Retinal pigment epithelial cell (primary cell): ENCODE measurements around the gene INTU.

Experiments used
- DNase-seq: peaks from one replicate; pipeline ENCODE4 v3.0.0-alpha.2; 2010; ENCODE audit warnings: low read depth
- H3K4me3 ChIP-seq: 2 replicates; pipeline ENCODE4 v1.5.1; 2011; ENCODE audit warnings: mild to moderate bottlenecking, low read length, control low read depth, moderate library complexity
- TF ChIP-seq, protein P1 (sequence below): conservative IDR thresholded peaks from 2 replicates; pipeline ENCODE4 v1.5.1; 2011; ENCODE audit warnings: low read depth, low read length, control low read depth, inconsistent platforms

Gene INTU

DNA sequence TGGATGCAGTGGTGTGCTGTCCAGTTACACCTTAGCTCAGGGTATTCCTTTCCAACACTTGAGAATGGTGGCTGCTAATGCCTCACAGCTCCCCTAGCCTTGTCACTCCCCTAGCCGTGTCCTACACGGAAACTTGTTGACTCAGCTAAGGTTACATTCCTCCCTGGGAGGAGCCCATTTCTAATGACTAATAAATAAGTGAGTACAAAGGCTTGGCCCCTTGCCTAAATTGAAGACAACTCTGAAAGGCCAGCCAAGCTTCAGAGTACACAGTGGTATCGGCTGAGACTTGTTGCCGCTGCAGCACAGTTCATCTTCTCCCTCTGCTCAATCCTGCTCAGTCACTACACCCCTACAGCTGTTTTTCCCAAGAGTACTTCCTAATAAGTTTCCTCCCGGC lies 76.2 kb downstream of the INTU start:
- peak; percentile 71 for DNase-seq
- TF ChIP-seq, protein P1, sequence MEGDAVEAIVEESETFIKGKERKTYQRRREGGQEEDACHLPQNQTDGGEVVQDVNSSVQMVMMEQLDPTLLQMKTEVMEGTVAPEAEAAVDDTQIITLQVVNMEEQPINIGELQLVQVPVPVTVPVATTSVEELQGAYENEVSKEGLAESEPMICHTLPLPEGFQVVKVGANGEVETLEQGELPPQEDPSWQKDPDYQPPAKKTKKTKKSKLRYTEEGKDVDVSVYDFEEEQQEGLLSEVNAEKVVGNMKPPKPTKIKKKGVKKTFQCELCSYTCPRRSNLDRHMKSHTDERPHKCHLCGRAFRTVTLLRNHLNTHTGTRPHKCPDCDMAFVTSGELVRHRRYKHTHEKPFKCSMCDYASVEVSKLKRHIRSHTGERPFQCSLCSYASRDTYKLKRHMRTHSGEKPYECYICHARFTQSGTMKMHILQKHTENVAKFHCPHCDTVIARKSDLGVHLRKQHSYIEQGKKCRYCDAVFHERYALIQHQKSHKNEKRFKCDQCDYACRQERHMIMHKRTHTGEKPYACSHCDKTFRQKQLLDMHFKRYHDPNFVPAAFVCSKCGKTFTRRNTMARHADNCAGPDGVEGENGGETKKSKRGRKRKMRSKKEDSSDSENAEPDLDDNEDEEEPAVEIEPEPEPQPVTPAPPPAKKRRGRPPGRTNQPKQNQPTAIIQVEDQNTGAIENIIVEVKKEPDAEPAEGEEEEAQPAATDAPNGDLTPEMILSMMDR, result no peak
- no peak overlapping the region for H3K4me3 ChIP-seq

DNA sequence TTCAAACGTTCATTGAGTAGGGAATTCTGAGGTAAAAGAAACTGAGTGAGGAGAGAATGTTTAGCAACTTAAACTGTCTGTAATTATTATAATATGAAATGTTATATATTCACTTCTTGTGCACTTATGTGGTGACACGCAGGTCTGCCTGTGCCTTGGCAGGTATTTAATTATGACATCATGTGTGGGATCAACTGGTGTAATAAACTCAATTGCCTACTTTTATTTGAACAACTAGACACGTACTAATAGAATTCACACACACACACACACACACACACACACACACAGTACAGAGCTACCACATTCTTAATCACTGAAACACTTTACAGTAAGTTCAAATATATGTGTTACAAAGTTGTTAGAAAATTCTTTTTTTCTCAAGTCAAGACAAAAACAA lies 76.7 kb downstream of the INTU start:
- DNase-seq, result no peak
- no peak overlapping the region for H3K4me3 ChIP-seq
- TF ChIP-seq, protein P1, result no peak

DNA sequence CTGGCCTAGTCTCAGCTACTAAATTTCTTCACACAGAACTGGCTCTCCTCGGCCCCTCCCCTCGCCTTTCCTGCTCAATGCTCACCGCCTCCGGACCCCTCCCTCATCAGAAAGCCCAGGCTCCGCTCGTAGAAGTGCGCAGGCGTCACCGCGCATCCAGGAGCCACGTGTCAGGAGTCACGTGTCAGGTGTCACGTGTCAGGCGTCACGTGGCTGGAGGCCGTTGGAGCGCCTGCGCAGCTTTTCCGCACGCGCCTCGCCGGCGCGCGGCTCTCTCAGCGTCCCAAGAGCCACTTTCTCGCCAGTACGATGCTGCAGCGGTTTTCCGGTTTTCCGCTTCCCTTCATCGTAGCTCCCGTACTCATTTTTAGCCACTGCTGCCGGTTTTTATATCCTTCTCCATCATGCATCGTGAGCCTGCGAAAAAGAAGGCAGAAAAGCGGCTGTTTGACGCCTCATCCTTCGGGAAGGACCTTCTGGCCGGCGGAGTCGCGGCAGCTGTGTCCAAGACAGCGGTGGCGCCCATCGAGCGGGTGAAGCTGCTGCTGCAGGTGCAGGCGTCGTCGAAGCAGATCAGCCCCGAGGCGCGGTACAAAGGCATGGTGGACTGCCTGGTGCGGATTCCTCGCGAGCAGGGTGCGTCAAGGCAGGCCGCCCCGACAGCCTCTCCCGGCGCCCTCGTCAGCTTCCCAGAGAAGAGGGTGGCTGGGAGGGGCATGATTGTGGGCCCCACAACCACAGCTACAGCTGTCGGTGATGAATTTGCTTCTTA lies 97.6 kb downstream of the INTU start, which contains the start of gene SLC25A31:
Gene SLC25A31, plus strand, starts transcription at position 259 of the 772 bp plus-strand sequence. Its CDS starts 146 bp downstream, at position 405.
- no peak for DNase-seq
- H3K4me3 ChIP-seq, result no peak within 1 kb of the TSS
- TF ChIP-seq, protein P1, result no peak

DNA sequence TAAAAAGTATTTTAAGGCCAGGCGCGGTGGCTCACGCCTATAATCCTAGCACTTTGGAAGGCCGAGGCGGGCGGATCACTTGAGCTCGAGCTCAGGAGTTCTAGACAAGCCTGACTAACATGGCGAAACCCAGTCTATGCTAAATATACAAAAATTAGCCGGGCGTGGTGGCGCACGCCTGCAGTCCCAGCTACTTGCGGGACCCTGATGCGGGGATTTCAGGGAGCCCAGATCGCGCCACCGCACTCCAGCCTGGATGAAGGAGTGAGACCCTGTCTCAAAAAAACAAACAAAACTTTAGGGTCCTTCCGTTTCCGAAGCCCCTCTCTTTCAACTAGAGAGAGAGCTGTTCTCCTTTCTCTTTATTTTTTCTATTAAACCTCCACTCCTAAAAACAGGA lies 98.6 kb downstream of the INTU start:
- no peak overlapping the region for H3K4me3 ChIP-seq
- TF ChIP-seq, protein P1, result no peak
- DNase-seq, result no peak

DNA sequence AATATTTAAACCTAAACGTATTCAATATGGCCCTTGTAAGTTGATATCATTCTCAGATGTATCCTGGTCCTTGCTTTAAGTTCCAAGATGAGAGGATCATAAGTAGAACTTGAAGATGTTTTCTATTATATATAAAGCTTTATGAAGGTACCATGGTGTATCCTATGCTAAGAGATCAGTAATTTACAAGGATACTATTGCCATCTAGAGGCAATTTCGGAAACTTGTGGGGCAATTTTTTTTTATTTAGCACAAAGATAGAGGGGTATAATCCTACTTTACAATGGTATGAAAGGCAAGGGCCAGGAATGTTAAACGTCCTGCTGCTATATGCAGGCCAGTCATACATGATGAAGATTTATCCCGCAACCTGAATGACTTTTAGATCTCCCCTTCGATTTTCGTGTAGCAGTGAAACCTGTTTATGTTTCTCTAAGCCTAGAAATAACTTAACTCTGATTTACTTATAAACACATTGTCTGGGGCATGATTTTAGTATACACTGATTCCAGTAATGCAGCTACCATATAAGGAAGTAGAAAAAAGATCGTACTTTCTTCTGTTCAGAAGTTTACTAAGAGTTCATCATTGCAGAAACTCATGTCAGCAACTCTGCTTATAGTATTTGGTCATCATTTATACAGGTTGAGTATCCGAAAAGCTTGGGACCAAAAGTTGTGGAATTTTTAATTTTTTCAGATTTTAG lies 100.0 kb downstream of the INTU start:
- DNase-seq, result peak; percentile 25
- H3K4me3 ChIP-seq, result no peak overlapping the region
- TF ChIP-seq, protein P1, result peak; percentile 57

DNA sequence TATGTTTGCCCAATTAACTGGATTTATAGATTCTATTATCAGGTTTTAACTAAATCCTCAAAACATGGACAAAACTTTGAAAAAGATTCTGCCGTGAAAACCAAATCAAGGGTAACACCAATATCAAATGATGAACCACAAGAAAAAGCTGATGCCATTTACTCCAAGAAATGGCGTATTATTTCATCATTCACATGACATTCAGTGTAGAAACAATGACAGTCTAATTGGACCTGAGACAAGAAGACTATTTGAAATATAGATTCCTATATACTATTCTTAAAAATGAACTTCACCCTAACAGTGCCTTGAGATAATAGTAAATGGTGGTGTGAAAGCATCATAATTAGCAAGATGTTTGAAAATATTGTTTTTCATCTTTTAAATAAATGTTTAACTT lies 102.2 kb downstream of the INTU start:
- DNase-seq, result no peak
- no peak overlapping the region for H3K4me3 ChIP-seq
- TF ChIP-seq, protein P1, result no peak
